Mesothelial cell of epicardium (in vitro differentiated cells): ENCODE measurements around the gene CDKN2D. TPM values are rescaled to one million over a fixed set of nuclear protein-coding genes. Genes with fewer than 3 reads are reported as not detected.
"Not testable (repeated sequence)": the region's sequence is repeated elsewhere in the genome, so short reads cannot be mapped to it uniquely, and the experiment has no call there.

Source experiments
- DNase-seq, 2 experiments: peaks; one replicate each; pipeline ENCODE4 v3.0.0; 2021; ENCODE audit warnings: low spot score in 2 of 2; ENCODE audit not compliant: unreplicated experiment in 2 of 2
- H3K27ac Mint-ChIP-seq: 2 replicates; pipeline ENCODE4 v1.8.0; 2021; ENCODE audit warnings: mixed read lengths
- H3K27me3 Mint-ChIP-seq: 2 replicates; pipeline ENCODE4 v1.8.0; 2021; ENCODE audit warnings: low read depth, mixed read lengths
- H3K36me3 Mint-ChIP-seq: 2 replicates; pipeline ENCODE4 v1.8.0; 2021; ENCODE audit warnings: mixed read lengths
- H3K4me1 Mint-ChIP-seq: 2 replicates; pipeline ENCODE4 v1.8.0; 2021; ENCODE audit warnings: mixed read lengths
- H3K4me3 Mint-ChIP-seq: 2 replicates; pipeline ENCODE4 v1.8.0; 2021; ENCODE audit warnings: mild to moderate bottlenecking, moderate library complexity, mixed read lengths
- H3K9me3 Mint-ChIP-seq: 2 replicates; pipeline ENCODE4 v1.8.0; 2021; ENCODE audit warnings: mixed read lengths
- CTCF ChIP-seq: fragments of 200-600 bp; sonication (generic); IDR thresholded peaks from one replicate; pipeline ENCODE4 v1.5.0; 2021; ENCODE audit warnings: antibody characterized with exemption; ENCODE audit not compliant: unreplicated experiment
- total RNA-seq: library from RNA; stranded (reverse); gene quantifications from 3 replicates; pipeline ENCODE4 v1.2.1, GENCODE V29; 2021

CDKN2D gene
- total RNA-seq, 1 donor from 2014 or later, result 3.1 TPM

- no peak for DNase-seq
- Mint-ChIP-seq H3K4me3 (no peak overlapping the region), H3K4me1 (peaks cover 8% of the 10 kb centered on the region), H3K27me3 (peaks cover 69% of the 10 kb centered on the region), H3K36me3 (no peaks in the 10 kb centered on the region), H3K27ac (no peak overlapping the region), H3K9me3 (no peaks in the 10 kb centered on the region)
- TF ChIP-seq CTCF, result no peak
Measured at GRCh38 chr19:10532457-10532856, 36.3 kb downstream of the CDKN2D start.

- peaks cover 58% of the 10 kb centered on the region for H3K27me3 Mint-ChIP-seq
- H3K4me1 Mint-ChIP-seq, H3K4me3 Mint-ChIP-seq, H3K9me3 Mint-ChIP-seq, H3K27ac Mint-ChIP-seq, DNase-seq, H3K36me3 Mint-ChIP-seq: not testable (repeated sequence)
Measured at GRCh38 chr19:10526887-10527286, 41.9 kb downstream of the CDKN2D start.

GRCh38 chr19:10525636-10526035, 43.1 kb downstream of the CDKN2D start:
- no peak for TF ChIP-seq CTCF
- DNase-seq, result no peak
- Mint-ChIP-seq H3K4me1 (no peaks in the 10 kb centered on the region), H3K27ac (no peak overlapping the region), H3K36me3 (no peaks in the 10 kb centered on the region), H3K4me3 (no peak overlapping the region), H3K27me3 (peaks cover 58% of the 10 kb centered on the region), H3K9me3 (no peaks in the 10 kb centered on the region)

GRCh38 chr19:10523135-10523636, 45.6 kb downstream of the CDKN2D start:
- TF ChIP-seq CTCF, result no peak
- peaks cover 11% of the 10 kb centered on the region for H3K4me1 Mint-ChIP-seq
- DNase-seq, result no peak
- H3K36me3 Mint-ChIP-seq, result no peaks in the 10 kb centered on the region
- H3K4me3 Mint-ChIP-seq, result no peak overlapping the region
- H3K27me3 Mint-ChIP-seq, result peaks cover 62% of the 10 kb centered on the region
- H3K27ac Mint-ChIP-seq, result no peak overlapping the region
- H3K9me3 Mint-ChIP-seq, result no peaks in the 10 kb centered on the region

- no peak for TF ChIP-seq CTCF
- Mint-ChIP-seq H3K36me3 (no peaks in the 10 kb centered on the region), H3K9me3 (no peaks in the 10 kb centered on the region), H3K4me3 (no peak overlapping the region), H3K4me1 (peaks cover 17% of the 10 kb centered on the region), H3K27ac (no peak overlapping the region), H3K27me3 (peaks cover 63% of the 10 kb centered on the region)
- no peak for DNase-seq
Measured at GRCh38 chr19:10521461-10522171, 47.2 kb downstream of the CDKN2D start.

GRCh38 chr19:10520652-10521318, 48.0 kb downstream of the CDKN2D start:
- DNase-seq, result no peak
- H3K4me3 Mint-ChIP-seq, result no peak overlapping the region
- H3K36me3 Mint-ChIP-seq, result no peaks in the 10 kb centered on the region
- H3K27ac Mint-ChIP-seq, result no peak overlapping the region
- peaks cover 19% of the 10 kb centered on the region for H3K4me1 Mint-ChIP-seq
- peaks cover 71% of the 10 kb centered on the region for H3K27me3 Mint-ChIP-seq
- no peaks in the 10 kb centered on the region for H3K9me3 Mint-ChIP-seq
- no peak for TF ChIP-seq CTCF
